Sigmoid colon (tissue), 4 donors: ENCODE data around the gene HACD4.
A peak's percentile ranks its signal among the peaks of the same experiment; 100 is the strongest.

Source experiments
- POLR2AphosphoS5 ChIP-seq, 4 donors: sonication (generic); formaldehyde crosslinking; IDR thresholded peaks; one replicate each; pipeline ENCODE4 v1.6.1; 2017; ENCODE audit warnings: antibody characterized with exemption in 4 of 4
- TF ChIP-seq, protein P1 (sequence below), 4 experiments: fragments of 450-650 bp in 3 of 4; fragments of 200-600 bp in 1 of 4; IDR thresholded peaks; one replicate each; pipeline ENCODE4 v1.5.1; 2016 to 2019; ENCODE audit warnings: antibody characterized with exemption in 4 of 4, mild to moderate bottlenecking in 3 of 4, moderate library complexity in 2 of 4

DNA sequence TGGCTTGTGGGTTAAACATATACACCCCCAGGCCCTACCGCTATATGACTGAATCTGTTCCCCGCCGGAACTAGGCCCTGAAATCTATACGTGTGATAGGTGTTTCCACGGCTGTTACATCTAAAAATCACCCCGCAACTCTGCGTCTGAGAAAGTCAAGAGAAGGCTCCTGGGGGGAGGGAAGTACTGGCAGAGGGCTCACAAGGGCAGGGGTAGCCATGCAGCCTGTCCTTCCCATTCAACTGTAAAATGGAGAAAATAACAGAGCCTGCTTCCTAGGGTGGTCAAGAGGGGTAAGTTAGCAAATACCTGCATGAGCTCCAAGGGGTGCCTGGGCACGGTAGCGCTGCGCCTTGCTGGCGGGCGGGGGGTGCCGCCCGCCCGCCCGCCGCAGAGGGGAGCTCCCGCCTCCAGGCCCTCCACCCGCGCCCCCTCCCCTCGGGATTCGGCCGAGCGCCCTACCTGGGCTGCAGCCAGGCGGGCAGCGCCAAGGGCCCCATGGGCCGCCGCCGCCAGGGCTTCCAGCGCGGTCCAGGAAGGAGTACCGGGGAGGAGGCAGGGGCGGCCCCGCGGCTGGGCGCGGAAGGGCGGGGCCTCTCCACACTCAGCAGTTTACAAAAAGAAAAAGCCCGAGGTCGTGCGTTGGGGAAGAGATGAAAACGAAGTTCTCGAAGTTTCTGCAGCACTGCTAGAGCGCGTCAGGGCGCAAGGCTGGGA, at the start of gene HACD4:
- TF ChIP-seq, protein P1, sequence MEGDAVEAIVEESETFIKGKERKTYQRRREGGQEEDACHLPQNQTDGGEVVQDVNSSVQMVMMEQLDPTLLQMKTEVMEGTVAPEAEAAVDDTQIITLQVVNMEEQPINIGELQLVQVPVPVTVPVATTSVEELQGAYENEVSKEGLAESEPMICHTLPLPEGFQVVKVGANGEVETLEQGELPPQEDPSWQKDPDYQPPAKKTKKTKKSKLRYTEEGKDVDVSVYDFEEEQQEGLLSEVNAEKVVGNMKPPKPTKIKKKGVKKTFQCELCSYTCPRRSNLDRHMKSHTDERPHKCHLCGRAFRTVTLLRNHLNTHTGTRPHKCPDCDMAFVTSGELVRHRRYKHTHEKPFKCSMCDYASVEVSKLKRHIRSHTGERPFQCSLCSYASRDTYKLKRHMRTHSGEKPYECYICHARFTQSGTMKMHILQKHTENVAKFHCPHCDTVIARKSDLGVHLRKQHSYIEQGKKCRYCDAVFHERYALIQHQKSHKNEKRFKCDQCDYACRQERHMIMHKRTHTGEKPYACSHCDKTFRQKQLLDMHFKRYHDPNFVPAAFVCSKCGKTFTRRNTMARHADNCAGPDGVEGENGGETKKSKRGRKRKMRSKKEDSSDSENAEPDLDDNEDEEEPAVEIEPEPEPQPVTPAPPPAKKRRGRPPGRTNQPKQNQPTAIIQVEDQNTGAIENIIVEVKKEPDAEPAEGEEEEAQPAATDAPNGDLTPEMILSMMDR (IDR thresholded peaks at IDR 0.05) = no peak
- peak in 2 of 4 donors; percentile 32 to 52 for TF ChIP-seq POLR2AphosphoS5 (IDR thresholded peaks at IDR 0.05)
